Endothelial cell of umbilical vein (primary cell): ENCODE results near the gene R3HDM2. TPM values are rescaled to one million over a fixed set of nuclear protein-coding genes. Genes with fewer than 3 reads are reported as not detected.

Experiments
- BruUV-seq: library from RNA; stranded (reverse); fragments of 400-500 nt; replicated peaks from 2 replicates; lab custom pipeline; 2021; lab: Mats Ljungman, UMichigan
- CTCF ChIA-PET: fragments of 300-600, 350-600 bp; sonication (Branson Sonifier 250); formaldehyde crosslinking; loops from one replicate; lab custom pipeline; 2021; ENCODE audit warnings: antibody characterized with exemption, inconsistent platforms; lab: Charles Lee
- POLR2A ChIA-PET: fragments of 300-600, 350-600 bp; sonication (Branson Sonifier 250); formaldehyde crosslinking; loops from one replicate; lab custom pipeline; 2021; ENCODE audit warnings: antibody characterized with exemption, inconsistent platforms; lab: Charles Lee
- DNase-seq: peaks from one replicate; pipeline ENCODE4 v3.0.0-alpha.2; 2011; ENCODE audit warnings: low read depth, low spot score
- FAIRE-seq: peaks from 2 replicates; lab custom pipeline; 2011; peaks lifted over from hg19 to GRCh38; lab: Jason Lieb, UNC
- H2AFZ ChIP-seq: 2 replicates; pipeline ENCODE4 v1.6.0; 2012; ENCODE audit warnings: low read depth, low read length, control low read depth, inconsistent platforms
- H3K27ac ChIP-seq: 2 replicates; pipeline ENCODE4 v1.5.1; 2011; ENCODE audit warnings: low read depth, mild to moderate bottlenecking, control low read depth, low read length, moderate library complexity; ENCODE audit not compliant: insufficient read depth
- H3K27me3 ChIP-seq, 2 experiments: 2 replicates each; pipeline versions ENCODE4 v1.6.0 to v1.6.1; 2011; ENCODE audit warnings: low read length in 2 of 2, mixed read lengths in 1 of 2; ENCODE audit not compliant: control insufficient read depth in 2 of 2, insufficient read depth in 2 of 2
- H3K36me3 ChIP-seq, 2 experiments: 2 replicates in 1 of 2; 3 replicates in 1 of 2; pipeline ENCODE4 v1.5.1; 2011; ENCODE audit warnings: low read length in 2 of 2, mild to moderate bottlenecking in 1 of 2, moderate library complexity in 1 of 2; ENCODE audit not compliant: control insufficient read depth in 2 of 2, insufficient read depth in 2 of 2; ENCODE audit errors: extremely low read depth in 1 of 2
- H3K4me1 ChIP-seq: 3 replicates; pipeline ENCODE4 v1.5.1; 2011; ENCODE audit warnings: mild to moderate bottlenecking, low read length; ENCODE audit not compliant: control insufficient read depth, insufficient read depth; ENCODE audit errors: extremely low read depth
- H3K4me2 ChIP-seq: 2 replicates; pipeline ENCODE4 v1.6.1; 2011; ENCODE audit warnings: low read length, control low read depth, mixed read lengths; ENCODE audit not compliant: insufficient read depth
- H3K4me3 ChIP-seq, 3 experiments: fragments of 200-600 bp in 1 of 3; sonication (generic), shearing (Covaris generic) in 1 of 3; replicated peaks in 1 of 3; 2 replicates each; pipeline ENCODE4 v1.5.1; 2011 to 2016; ENCODE audit warnings: control low read depth in 3 of 3, low read length in 3 of 3, mild to moderate bottlenecking in 2 of 3, inconsistent platforms in 1 of 3, low read depth in 1 of 3, moderate library complexity in 1 of 3; ENCODE audit not compliant: insufficient read depth in 1 of 3
- H3K79me2 ChIP-seq: 2 replicates; pipeline ENCODE4 v1.6.0; 2012; ENCODE audit warnings: low read length, inconsistent platforms; ENCODE audit not compliant: control insufficient read depth, insufficient read depth
- H3K9ac ChIP-seq: replicated peaks from 2 replicates; pipeline ENCODE3; 2011; ENCODE audit warnings: low read length, control low read depth; ENCODE audit not compliant: insufficient read depth; ENCODE audit errors: extremely low read depth
- H3K9me1 ChIP-seq: replicated peaks from 3 replicates; pipeline ENCODE4 v1.6.0; 2011; ENCODE audit warnings: mild to moderate bottlenecking, low read length; ENCODE audit not compliant: control insufficient read depth, insufficient read depth; ENCODE audit errors: extremely low read depth
- H3K9me3 ChIP-seq: replicated peaks from 2 replicates; pipeline ENCODE4 v1.5.1; 2012; ENCODE audit warnings: low read length, inconsistent platforms; ENCODE audit not compliant: control insufficient read depth, insufficient read depth
- H4K20me1 ChIP-seq: replicated peaks from 2 replicates; pipeline ENCODE3; 2011; ENCODE audit warnings: mild to moderate bottlenecking, low read length; ENCODE audit not compliant: control insufficient read depth, insufficient read depth; ENCODE audit errors: extremely low read depth
- CTCF ChIP-seq, 2 donors: IDR thresholded peaks; 1 replicate in 1 of 2; 2 replicates in 1 of 2; pipeline ENCODE4 v1.5.1; 2011; ENCODE audit warnings: low read length in 2 of 2, mild to moderate bottlenecking in 2 of 2, moderate library complexity in 2 of 2, control low read depth in 1 of 2, inconsistent platforms in 1 of 2, low read depth in 1 of 2; ENCODE audit not compliant: insufficient read depth in 1 of 2; ENCODE audit errors: extremely low read depth in 1 of 2
- EZH2 ChIP-seq: IDR thresholded peaks from 2 replicates; pipeline ENCODE4 v1.6.1; 2012; ENCODE audit warnings: borderline replicate concordance, low read depth, mild to moderate bottlenecking, moderate library complexity, low read length, inconsistent platforms; ENCODE audit not compliant: severe bottlenecking
- FOS ChIP-seq: IDR thresholded peaks from 2 replicates; pipeline ENCODE4 v1.6.1; 2011; ENCODE audit warnings: mild to moderate bottlenecking, low read length, moderate library complexity, borderline replicate concordance; ENCODE audit not compliant: insufficient read depth
- GATA2 ChIP-seq: IDR thresholded peaks from 2 replicates; pipeline ENCODE4 v1.7.0; 2011; ENCODE audit warnings: low read depth, mild to moderate bottlenecking, moderate library complexity, mixed read lengths, low read length; ENCODE audit not compliant: insufficient read length, insufficient read depth
- JUN ChIP-seq: IDR thresholded peaks from 2 replicates; pipeline ENCODE4 v1.6.1; 2011; ENCODE audit warnings: borderline replicate concordance, low read depth; ENCODE audit not compliant: insufficient read length, insufficient read depth
- MYC ChIP-seq: IDR thresholded peaks from one replicate; pipeline ENCODE4 v1.6.1; 2011; ENCODE audit warnings: mild to moderate bottlenecking, low read depth, low read length
- POLR2AphosphoS5 ChIP-seq: IDR thresholded peaks from 2 replicates; pipeline ENCODE4 v1.6.1; 2012; ENCODE audit warnings: low read depth, mild to moderate bottlenecking, control low read depth, low read length, moderate library complexity; ENCODE audit not compliant: insufficient read depth
- dilution Hi-C: fragments of 300-500 bp; cut with MboI; formaldehyde crosslinking; loops from one replicate; pipeline ENCODE4 v1.15.0; 2019; ENCODE audit warnings: low sequenced_read_pairs; ENCODE audit not compliant: extremely low pct_ligation_motif_present
- intact Hi-C: fragments of 100-400 bp; cut with micrococcal nuclease; formaldehyde crosslinking; loops from one replicate; pipeline ENCODE4 v1.10.0; 2022
- polyA plus RNA-seq, 4 experiments: library from polyadenylated mRNA; depleted of rRNA in 3 of 4; stranded (reverse) in 3 of 4; unstranded in 1 of 4; fragments of >200 nt; gene quantifications; 2 replicates each; pipeline versions ENCODE4 v1.2.1 to v1.2.3, GENCODE V29; 2011 to 2012; ENCODE audit warnings: missing spikeins in 1 of 4
- total RNA-seq: library from RNA; stranded (reverse); gene quantifications from 2 replicates; pipeline ENCODE4 v1.2.3, GENCODE V29; 2021
- TF ChIP-seq, protein P1 (sequence below): IDR thresholded peaks from 2 replicates; pipeline ENCODE4 v1.6.1; 2011; ENCODE audit not compliant: insufficient read depth, insufficient read length

Gene R3HDM2
- total and polyA plus RNA-seq, 2 donors (not counting 3 experiments of a cell fraction or from before 2014, with no cell fraction given): 26.1 to 31.3 TPM

GRCh38 chr12:57454213-57454565, 23.3 kb upstream of the R3HDM2 start:
- H3K4me3 ChIP-seq: no peak overlapping the region
- BruUV-seq: no TSS peak
- H3K79me2 ChIP-seq: no peaks in the 10 kb centered on the region
- no peaks in the 10 kb centered on the region for H3K9me1 ChIP-seq
- peaks cover 8% of the 10 kb centered on the region for H3K4me1 ChIP-seq
- no peak for DNase-seq
- no peak overlapping the region for H3K4me2 ChIP-seq
- ChIA-PET CTCF (interaction anchor here (1.2 to 7.9 kb wide), 4 partner anchors 28 to 193 kb away, joined by 3 to 394 read pairs (median 44); no protein-coding TSS in a partner anchor), POLR2A (no interaction called here)
- H3K9me3 ChIP-seq: no peaks in the 10 kb centered on the region
- H3K9ac ChIP-seq: no peak overlapping the region
- H3K36me3 ChIP-seq: no peaks in the 10 kb centered on the region
- H3K27ac ChIP-seq: no peak overlapping the region
- FAIRE-seq: no peak
- intact Hi-C loops: no loop called here
- H3K27me3 ChIP-seq: no peaks in the 10 kb centered on the region
- TF ChIP-seq FOS (no peak), EZH2 (no peak), JUN (no peak), CTCF (IDR thresholded peaks at IDR 0.05; ENCODE audit: extremely low read depth in 1 of 2, insufficient read depth in 1 of 2, low read depth in 1 of 2, low read length in 2 of 2) (no peak), GATA2 (no peak), POLR2AphosphoS5 (no peak), MYC (no peak)
- TF ChIP-seq, protein P1, sequence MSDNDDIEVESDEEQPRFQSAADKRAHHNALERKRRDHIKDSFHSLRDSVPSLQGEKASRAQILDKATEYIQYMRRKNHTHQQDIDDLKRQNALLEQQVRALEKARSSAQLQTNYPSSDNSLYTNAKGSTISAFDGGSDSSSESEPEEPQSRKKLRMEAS: no peak
- dilution Hi-C loops: no loop called here
- no peaks in the 10 kb centered on the region for H4K20me1 ChIP-seq
- no peak overlapping the region for H2AFZ ChIP-seq
